NOMO-1 treated with dmso at 0.1 percent for 144 hours (cell line): ENCODE data around the gene SLC8A2.
"Not testable (repeated sequence)": the region's sequence is repeated elsewhere in the genome, so short reads cannot be mapped to it uniquely, and the experiment has no call there.

Experiments
- DNase-seq: peaks from one replicate; lab custom pipeline; 2025; ENCODE audit not compliant: unreplicated experiment; lab: John Stamatoyannopoulos, UW

Gene SLC8A2

GRCh38 chr19:47414469-47414868 is 57.2 kb downstream of the SLC8A2 start:
- no peak for DNase-seq

GRCh38 chr19:47413941-47414340 is 57.8 kb downstream of the SLC8A2 start:
- no peak for DNase-seq

GRCh38 chr19:47411696-47412095 is 60.0 kb downstream of the SLC8A2 start:
- not testable (repeated sequence) for DNase-seq

- DNase-seq = no peak
Measured at GRCh38 chr19:47411101-47411500, 60.6 kb downstream of the SLC8A2 start.

GRCh38 chr19:47408156-47408938 is 63.3 kb downstream of the SLC8A2 start:
- no peak for DNase-seq

GRCh38 chr19:47407417-47407774 is 64.3 kb downstream of the SLC8A2 start:
- no peak for DNase-seq

GRCh38 chr19:47406711-47407416 is 64.8 kb downstream of the SLC8A2 start:
- DNase-seq = no peak

- no peak for DNase-seq
Measured at GRCh38 chr19:47405854-47406417, 65.8 kb downstream of the SLC8A2 start.

GRCh38 chr19:47405197-47405550 is 66.5 kb downstream of the SLC8A2 start:
- DNase-seq = no peak

GRCh38 chr19:47404334-47405196 is 67.1 kb downstream of the SLC8A2 start:
- DNase-seq = no peak

GRCh38 chr19:47402504-47402903 is 69.2 kb downstream of the SLC8A2 start:
- DNase-seq = no peak

GRCh38 chr19:47398707-47399597 is 72.7 kb downstream of the SLC8A2 start:
- no peak for DNase-seq

- DNase-seq = peak; percentile 52
Measured at GRCh38 chr19:47391510-47392223, 80.0 kb downstream of the SLC8A2 start.

- DNase-seq = no peak
Measured at GRCh38 chr19:47390533-47391488, 80.9 kb downstream of the SLC8A2 start.

- peak; percentile 95 for DNase-seq
Measured at GRCh38 chr19:47389150-47389556, 82.5 kb downstream of the SLC8A2 start.

GRCh38 chr19:47388721-47389120 is 83.0 kb downstream of the SLC8A2 start:
- DNase-seq = peak; percentile 43

- not testable (repeated sequence) for DNase-seq
Measured at GRCh38 chr19:47387623-47388022, 84.1 kb downstream of the SLC8A2 start.

GRCh38 chr19:47386582-47386981 is 85.1 kb downstream of the SLC8A2 start:
- not testable (repeated sequence) for DNase-seq
